ENCODE measurements around the gene NKG7.
"Not testable (repeated sequence)": the region's sequence is repeated elsewhere in the genome, so short reads cannot be mapped to it uniquely, and the experiment has no call there.

NKG7 gene

GRCh38 chr19:51372649-51373504 lies at the start of gene NKG7:
TSS of gene NKG7 (minus strand) at chr19:51372654. CDS start at chr19:51372535, 119 bp downstream.
- no peak for DNase-seq

GRCh38 chr19:51422053-51422448 lies 49.6 kb upstream of the NKG7 start:
- no peak for DNase-seq

- no peak for DNase-seq
Measured at GRCh38 chr19:51421229-51422052, 49.0 kb upstream of the NKG7 start.

- DNase-seq, result not testable (repeated sequence)
Measured at GRCh38 chr19:51420511-51420910, 48.1 kb upstream of the NKG7 start.

GRCh38 chr19:51418707-51419106 lies 46.3 kb upstream of the NKG7 start:
- DNase-seq, result no peak

- DNase-seq, result no peak
Measured at GRCh38 chr19:51417810-51418157, 45.3 kb upstream of the NKG7 start.

- DNase-seq, result no peak
Measured at GRCh38 chr19:51417107-51417809, 44.8 kb upstream of the NKG7 start, which contains the start of gene SIGLEC10. TSS of gene SIGLEC10 (minus strand) at chr19:51417642. CDS start at chr19:51417581, 61 bp downstream.

- DNase-seq, result not testable (repeated sequence)
Measured at GRCh38 chr19:51416422-51416821, 44.0 kb upstream of the NKG7 start.

- DNase-seq, result no peak
Measured at GRCh38 chr19:51415187-51415586, 42.7 kb upstream of the NKG7 start.

GRCh38 chr19:51410950-51411748 lies 38.7 kb upstream of the NKG7 start:
- DNase-seq, result no peak

- no peak for DNase-seq
Measured at GRCh38 chr19:51407511-51408131, 35.2 kb upstream of the NKG7 start.

GRCh38 chr19:51402117-51402516 lies 29.7 kb upstream of the NKG7 start:
- DNase-seq, result no peak

- not testable (repeated sequence) for DNase-seq
Measured at GRCh38 chr19:51399936-51400335, 27.5 kb upstream of the NKG7 start.

GRCh38 chr19:51399231-51399630 lies 26.8 kb upstream of the NKG7 start:
- DNase-seq, result no peak

- no peak for DNase-seq
Measured at GRCh38 chr19:51398096-51398704, 25.7 kb upstream of the NKG7 start.

- DNase-seq, result not testable (repeated sequence)
Measured at GRCh38 chr19:51397453-51397852, 25.0 kb upstream of the NKG7 start.

- DNase-seq, result no peak
Measured at GRCh38 chr19:51396175-51396574, 23.7 kb upstream of the NKG7 start.

- DNase-seq, result no peak
Measured at GRCh38 chr19:51394050-51394836, 21.8 kb upstream of the NKG7 start.

GRCh38 chr19:51392701-51393100 lies 20.2 kb upstream of the NKG7 start:
- no peak for DNase-seq

GRCh38 chr19:51391073-51391611 lies 18.7 kb upstream of the NKG7 start:
- no peak for DNase-seq
